Activated CD4-positive, alpha-beta T cell treated with anti-CD3 and anti-CD28 coated beads, Interleukin-2, Interleukin-6, amounts not matched to agents 100 ng/mL and 50 ng/mL, durations not matched to agents 16 hours and 8 hours (primary cell): Measurements from ENCODE around the gene APOBEC4.

Experiments used
- DNase-seq: peaks from one replicate; pipeline ENCODE4 v3.0.0-alpha.2; 2020

Gene APOBEC4

DNA sequence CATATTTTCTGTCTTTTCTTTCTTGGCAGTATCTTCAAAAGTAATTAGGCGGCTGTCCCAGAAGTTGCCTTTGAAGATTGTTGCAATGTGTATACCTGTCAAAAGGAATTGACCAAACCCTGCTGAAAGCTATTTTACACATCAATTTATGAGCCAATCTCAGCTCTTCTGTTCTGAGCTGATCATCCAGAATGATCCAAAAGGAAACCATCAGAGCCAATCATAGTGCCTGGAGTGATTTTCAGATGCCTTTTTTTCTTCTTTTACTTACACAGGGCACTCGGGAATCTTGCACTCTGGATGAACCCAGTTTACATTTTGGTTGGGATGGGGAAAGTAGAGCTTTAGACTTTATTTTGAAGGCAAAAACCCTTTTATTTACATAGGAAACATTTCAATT, 21.8 kb upstream of the APOBEC4 start:
- no peak for DNase-seq

DNA sequence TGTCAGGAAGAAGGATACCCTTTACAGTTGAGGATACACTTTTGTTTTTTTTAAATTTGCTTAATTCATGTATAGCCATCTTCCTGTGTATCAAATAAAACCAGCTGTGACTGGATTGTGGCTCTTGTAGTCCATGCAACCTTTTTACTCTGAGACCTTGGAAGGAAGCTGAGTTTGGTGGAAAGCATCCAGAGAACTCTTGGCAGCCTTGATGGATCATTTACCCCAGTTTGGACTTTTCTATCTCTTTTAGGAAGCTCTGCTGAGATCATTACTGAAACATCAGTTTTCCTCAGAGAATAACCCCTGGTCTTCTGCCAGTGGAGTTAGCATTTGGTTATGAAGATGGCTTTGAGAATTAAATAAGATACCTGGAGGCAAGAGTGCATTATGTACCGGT, 21.2 kb upstream of the APOBEC4 start:
- no peak for DNase-seq

DNA sequence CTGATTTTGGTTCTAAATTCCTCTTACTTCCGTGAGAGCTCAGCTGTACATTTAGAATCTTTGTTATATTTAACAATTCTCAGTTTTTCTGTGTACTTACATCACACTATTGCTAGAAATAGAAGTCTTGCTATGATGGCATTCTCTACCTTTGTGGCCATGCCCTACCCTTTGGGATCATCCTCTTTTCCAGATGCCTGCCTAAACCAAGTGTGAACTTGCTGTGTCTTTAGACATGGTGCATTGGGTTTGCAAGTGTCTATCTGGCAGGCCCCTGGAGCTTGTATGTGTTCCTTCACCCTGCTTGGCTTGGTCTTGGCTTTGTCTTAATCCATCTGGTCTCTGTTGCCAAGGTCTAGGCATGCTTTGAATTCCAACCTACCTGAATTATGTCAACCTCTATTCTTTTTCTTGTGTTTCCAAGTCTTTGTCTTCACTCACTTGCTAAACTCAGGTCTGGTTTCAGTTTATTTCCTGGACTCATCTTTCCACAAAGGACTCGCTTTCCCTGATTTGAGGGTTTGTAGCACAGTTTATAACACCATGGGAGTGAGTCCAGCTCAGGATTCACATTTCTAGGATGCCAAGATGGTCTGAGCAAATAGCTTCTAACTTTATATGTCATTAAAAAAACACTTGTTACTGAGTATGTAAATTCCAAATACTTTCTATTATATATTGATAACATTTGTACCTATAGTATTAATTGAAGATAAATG, 20.6 kb upstream of the APOBEC4 start:
- no peak for DNase-seq

DNA sequence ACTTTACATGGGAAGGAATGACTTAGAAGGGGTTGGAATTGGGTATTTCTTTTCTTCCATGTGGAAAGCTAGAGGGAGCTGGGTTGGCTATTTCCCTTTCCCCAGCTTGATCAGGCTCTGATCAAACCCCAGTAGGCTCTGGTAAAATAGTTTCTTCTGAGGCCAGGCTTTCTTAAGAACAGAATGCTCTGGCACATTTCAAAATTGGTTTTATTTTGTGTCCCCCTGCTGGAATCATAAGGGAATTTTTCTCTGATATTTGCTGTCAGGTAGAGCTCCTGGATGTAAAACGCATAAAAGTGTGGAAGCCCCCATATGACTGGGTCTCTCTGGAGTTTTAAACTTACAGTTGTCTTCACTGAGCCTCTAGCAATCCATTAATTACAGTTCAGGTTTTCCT, 17.1 kb upstream of the APOBEC4 start:
- no peak for DNase-seq

DNA sequence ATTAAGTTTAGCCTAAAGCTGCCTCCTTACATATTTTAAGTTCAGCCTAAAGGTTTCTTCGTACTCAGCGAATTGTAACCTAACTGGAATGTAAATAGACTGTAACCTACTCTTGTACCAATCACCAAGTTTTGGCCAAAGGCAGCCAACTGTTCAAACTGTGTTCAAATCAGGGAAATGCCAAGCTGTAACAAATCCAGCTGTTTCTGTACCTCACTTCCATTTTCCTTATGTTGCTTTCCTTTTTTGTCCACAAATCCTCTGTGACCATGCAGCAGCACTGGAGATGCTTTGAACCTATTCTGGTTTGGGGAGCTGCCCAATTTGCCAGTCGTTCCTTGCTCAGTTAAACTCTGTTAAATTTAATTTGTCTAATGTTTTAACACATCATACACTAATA, 3.2 kb upstream of the APOBEC4 start:
- no peak for DNase-seq

DNA sequence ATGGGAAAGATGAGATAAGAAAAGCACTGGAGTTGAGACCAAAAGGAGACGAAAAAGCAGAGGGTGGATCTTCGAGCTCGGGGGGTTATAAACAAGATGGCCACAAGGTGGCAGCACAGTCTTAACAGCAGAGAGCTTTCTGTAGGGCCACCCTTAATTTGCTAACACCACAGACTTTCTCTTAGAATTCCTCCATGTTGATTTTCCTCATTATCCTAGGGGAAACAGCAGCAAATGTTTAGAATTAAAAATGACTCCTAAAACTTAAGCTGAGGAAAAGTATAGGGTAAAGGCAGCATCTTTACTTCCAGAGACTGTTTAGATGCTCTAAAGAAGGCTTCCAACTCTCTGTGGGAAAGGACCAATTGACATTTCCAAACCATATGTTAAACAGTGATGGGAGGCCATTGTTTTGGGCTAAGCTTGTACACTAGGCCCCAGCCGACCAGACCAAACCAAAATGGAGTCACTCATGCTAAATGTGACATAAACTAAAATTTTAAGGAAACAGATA, 2.5 kb upstream of the APOBEC4 start:
- peak; percentile 82 for DNase-seq

DNA sequence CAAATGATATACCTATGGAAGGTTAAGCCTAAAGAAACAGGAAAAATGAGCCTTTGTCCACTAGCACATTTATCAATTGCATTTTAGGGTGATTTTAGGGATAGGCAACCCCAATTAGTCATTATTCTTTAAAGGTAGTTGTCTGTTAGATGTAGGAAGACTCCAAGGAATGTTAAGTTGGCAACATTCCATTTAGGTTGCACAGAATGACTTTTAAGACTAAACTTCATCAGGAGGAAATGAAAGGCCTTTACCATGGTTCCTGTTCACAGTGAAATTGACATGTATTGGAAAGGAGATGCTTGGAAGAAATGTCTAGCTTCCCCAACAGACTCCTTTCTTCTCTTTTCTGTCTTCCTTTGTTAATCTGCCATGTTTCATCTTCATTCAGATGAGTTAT, 1.6 kb upstream of the APOBEC4 start:
- DNase-seq: no peak

DNA sequence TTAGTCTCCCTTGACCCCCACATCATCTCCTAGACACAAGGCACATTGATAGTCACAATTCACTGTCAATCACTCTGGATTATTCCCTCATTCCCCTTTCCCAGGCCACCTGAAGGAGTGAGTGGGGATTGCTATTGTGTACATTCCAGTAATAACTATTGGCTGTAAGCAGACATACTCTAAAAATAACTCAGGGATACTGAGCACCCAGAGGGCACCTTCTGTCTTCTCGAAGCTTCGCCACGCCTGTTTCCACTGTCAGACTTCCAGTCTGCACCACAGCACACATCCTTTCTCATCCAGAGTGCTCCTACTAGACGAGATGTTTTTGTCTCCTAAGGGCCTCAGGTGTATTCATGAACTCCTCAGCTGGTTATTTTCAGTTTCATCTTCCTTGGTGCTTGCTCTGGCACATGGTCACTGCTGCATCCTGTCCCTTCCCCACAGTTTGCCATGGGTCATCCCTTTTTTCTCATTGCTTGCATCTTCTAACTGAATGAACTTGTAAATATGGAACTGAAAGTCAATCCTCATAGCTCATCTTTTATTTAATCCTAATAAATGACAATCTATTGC, 848 bp upstream of the APOBEC4 start:
- no peak for DNase-seq

DNA sequence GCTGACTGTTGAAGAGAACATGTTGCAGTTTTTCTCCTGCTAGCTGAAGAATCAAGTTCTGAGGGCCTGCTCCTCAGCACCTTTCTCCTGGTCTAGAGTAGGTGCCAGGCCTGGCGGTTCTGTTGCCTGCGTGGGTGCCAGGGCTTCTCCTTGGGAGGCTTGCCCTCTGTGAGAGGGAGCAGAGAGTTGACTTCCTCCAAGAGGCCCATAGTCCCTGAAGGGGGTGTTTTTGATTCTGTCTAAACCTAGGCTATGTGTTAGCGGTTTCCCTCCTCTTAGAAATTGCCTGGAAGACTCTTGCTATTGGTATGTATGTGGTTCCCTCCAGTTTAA, 312 bp upstream of the APOBEC4 start:
- no peak for DNase-seq

DNA sequence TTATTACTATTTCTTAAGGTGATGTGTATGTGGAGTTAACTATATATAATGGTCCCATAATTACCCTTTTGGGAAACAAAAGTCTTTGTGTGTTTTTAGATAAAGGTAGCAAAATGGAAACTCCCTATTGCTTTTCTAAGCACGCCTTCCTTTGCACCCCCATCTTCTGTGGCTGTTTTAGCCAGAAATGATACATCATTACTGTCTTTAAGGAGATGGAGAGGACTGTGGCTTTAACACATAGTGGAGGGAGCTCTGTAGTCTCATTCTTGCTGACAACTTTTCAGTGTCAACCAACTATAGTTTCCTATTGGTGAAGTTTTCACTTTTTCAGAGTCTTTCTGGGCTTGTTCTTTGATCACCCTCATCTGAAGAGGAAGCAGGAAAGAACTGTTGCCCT, 1.0 kb downstream of the APOBEC4 start:
- DNase-seq: peak; percentile 78

DNA sequence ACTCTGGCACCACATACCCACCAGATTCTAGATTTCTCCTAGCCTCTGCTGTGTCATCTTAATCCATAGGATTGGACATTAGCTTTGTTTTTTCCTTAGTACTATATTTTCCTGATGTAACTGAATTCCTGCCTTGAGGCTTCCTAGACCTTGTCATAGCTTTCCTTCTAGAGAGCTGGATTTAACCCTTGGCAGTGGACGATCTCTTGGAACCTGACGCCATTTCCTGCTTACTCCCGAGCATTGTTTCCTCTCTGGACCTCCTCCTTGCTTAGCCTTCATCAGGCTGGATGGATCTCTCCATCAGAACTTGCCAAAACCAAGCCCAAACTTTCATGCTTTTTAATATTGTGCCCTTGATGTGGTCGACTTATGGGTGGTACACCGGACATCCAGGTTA, 1.5 kb downstream of the APOBEC4 start:
- no peak for DNase-seq

DNA sequence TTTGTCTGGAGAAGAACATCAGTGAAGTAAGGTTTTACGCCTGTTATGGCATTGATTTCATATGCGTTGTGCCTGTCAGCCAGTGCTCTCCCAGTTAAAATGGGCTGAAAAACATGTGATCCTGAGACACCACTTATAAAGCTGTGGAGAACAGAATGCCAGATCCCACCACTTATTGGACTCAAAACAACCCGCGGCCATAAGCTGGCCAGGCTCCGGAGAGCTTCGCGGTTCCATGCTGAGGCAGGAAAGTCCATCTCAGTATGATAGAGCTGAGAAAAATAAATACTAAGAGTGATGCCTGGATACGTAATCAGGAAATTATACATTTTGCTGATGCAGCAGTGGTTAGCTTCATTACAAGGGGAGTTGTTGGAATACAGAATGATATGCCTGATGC, 5.1 kb downstream of the APOBEC4 start:
- no peak for DNase-seq

DNA sequence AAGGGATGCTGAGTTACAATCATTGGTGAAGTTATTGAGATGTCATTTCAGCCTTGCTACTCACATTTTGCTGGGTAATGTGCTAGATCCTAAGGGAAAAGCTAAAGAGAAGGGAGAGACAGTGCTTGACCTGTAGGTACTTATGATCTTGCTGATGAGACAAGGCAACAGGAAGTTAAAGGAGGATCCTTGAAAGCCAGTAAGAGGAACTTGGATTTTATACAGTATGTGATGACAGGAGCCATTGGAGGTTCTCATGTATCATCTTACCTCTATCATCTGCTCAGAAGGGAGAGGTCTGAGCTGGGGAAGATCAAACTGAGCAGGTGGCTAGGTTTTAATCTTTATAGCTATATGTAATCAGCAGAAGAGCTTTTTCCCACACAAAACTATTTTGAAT, 6.3 kb downstream of the APOBEC4 start:
- DNase-seq: no peak

DNA sequence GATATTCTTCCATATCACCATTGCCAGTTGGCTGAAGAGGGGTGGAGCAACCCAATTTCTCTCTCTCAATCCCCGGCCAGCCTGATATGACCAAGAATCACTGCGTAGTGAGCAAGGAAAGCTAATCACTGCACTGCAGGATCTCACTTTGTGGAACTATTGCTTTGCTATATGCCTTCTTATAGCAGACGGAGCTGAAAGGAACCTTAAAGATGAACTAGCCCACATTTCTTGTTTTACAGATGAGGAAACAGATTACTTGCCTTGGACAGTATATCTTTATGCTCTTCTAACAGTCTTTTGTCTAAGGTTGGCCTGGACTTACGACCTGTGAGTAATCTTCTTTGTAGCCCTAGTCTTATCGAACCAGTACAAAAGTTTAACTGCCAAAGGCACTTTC, 7.6 kb downstream of the APOBEC4 start:
- no peak for DNase-seq

DNA sequence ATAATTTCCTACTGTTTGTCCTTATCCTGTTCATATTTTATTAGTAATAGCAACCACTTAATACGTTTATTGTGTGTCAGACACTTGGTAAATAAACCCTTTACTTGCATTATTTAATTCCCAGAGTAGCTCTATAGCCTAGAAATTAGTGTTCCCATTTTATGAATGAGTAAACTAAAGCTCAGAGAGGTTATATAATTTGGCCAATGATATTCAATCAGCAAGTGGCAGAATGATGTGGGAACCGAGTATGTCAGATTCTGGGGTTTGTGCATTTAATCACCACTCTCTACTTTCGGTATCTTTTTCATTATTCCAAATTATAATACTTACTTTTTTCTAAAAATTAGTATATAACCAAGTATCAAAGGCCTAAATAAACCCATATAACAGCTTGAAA, 10.9 kb downstream of the APOBEC4 start:
- no peak for DNase-seq

DNA sequence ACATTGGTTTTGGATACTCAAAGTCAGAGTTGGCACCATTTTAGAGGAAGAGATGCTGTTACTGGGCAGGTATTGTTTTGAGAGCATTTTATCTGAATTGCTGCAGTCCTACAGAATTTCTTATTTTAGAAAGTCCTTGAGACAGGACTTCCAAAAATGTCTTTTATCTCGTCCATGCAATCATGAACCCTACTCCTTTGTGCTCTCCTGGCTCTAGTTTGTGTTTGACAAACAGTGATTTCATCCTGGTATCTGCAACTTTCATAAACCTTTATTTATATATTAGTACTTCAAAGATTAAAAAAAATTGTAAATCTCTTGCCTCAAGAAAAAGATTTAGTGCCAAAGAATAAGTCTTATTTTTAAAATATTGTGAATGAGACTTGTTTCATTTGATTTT, 12.9 kb downstream of the APOBEC4 start:
- DNase-seq: no peak

DNA sequence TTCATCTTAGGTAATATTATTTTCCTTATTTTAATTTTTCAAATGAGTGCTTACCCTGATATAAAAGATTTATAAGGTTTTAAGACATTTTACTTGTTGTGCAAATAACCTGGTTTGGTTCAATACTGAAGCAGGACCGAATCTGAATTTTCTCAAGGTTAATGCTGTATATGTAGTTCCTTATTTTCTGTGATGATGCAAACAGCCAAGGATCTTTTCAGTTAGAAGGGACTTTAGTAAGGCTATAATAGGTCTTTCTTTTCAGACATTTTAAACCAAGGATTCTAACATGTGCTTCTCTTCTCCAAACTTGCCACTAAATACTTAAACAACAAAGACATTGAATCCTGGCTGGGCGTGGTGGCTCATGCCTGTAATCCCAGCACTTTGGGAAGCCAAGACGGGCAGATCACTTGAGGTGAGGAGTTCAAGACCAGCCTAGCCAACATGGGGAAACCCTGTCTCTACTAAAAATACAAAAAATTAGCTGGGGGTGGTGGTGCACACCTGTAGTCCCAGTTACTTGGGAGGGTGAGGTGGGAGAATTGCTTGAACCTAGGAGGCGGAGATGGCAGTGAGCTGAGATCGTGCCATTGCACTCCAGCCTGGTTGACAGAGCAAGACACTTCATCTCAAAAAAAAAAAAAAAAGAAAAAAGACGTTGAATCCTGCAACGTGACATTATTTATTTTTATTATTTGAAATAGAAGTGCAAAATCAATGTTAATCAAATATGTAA, 14.3 kb downstream of the APOBEC4 start:
- no peak for DNase-seq

DNA sequence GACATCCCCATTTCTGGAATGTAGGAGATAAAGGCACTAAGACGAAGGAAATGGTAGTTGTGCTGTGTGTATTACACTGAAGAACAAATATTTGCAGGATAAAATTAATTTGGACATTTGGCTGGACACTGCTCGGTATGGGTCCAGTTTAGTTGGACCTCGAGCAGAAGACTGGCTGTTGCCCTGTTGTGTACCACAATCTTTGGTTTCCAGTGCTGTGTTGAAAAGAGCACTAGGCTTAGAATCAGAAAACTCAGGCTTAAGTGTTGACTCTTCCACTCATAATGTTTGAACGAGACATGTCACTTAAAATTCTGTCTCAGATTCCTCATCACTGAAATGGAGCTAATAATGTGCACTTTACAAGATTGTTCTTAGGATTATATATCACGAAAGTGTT, 16.3 kb downstream of the APOBEC4 start:
- DNase-seq: no peak

DNA sequence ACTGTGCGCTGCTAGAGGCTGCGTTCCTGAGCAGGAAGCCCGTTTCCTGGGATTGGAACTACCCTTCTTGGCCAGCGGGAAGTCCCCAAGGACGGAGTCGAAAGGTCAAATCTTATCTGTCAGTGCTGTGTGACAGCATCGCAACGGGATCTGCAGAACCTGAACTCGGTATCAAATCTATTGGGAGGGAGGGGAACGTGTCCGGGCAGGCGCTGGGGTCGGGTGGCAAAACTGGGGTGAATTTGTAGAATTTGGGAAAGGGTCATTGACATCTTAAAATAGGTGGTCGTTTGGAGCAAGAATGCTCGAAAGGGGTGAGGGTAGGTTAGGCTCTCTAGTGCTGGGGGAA, 16.8 kb downstream of the APOBEC4 start:
- DNase-seq: no peak

DNA sequence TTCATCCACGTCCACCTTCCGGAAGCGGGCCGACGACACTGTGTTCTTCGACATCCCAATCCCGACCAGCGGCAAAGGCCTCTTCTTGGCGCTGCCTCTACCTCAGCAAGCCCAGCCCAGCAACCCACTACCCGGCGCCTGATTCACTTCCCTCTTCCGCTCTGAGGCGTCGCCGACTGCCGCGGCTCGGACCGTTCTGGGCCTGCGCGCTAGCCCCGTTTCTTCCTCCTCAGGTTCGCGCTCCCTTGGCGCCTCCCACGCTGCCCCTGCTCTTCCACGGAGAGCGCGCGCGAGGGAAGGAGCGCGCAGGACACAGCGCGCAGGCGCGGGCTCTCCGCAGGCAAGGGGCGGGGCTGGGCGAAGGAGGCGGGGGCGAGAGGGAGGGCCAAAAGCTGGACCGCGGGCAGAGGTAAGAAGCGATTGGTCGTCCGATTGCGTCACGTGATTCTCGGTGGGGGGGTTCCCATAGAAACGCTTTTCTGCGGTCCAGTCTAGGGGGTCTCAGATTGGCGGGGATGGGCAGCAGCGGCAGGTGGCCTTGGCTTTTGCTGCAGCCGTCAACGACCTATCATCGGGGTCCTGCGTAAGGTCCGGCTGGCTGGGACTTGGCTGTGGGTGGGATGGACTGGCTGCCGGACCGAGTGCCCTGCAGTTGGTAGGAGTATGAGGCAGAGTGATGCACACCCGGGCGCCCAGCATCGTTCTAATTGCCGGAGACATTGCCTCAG, 17.3 kb downstream of the APOBEC4 start, which contains the start of gene ARPC5:
Gene ARPC5, minus strand, starts transcription at position 178 of the 728 bp plus-strand sequence. Its CDS starts 124 bp downstream, at position 54.
- DNase-seq: peak; percentile 98

DNA sequence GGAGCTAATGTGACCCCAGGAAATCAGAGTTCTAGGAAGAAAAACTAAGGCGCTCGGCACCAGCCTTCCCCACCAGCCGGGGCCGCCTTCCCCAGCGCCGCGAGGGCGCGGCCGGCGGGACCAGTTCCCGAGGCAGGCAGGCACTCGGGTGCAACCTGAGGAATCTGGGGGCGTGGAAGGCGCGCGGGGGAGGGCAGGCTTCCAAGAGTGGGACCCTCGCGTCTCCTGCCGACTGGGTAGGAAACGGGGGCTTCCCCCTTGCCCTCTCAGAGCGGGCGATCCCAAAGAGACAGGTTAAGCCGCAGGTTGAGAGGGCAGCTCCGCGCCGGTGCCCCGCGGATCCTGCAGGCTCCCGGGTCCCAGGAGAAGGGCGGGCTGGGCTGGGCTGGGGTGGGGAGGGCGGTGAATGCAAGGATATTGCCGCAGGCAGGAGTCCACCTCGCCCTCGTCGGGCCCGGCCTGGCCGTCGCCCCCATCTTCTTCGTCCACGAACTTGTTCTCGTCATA, 18.0 kb downstream of the APOBEC4 start:
- DNase-seq: no peak

DNA sequence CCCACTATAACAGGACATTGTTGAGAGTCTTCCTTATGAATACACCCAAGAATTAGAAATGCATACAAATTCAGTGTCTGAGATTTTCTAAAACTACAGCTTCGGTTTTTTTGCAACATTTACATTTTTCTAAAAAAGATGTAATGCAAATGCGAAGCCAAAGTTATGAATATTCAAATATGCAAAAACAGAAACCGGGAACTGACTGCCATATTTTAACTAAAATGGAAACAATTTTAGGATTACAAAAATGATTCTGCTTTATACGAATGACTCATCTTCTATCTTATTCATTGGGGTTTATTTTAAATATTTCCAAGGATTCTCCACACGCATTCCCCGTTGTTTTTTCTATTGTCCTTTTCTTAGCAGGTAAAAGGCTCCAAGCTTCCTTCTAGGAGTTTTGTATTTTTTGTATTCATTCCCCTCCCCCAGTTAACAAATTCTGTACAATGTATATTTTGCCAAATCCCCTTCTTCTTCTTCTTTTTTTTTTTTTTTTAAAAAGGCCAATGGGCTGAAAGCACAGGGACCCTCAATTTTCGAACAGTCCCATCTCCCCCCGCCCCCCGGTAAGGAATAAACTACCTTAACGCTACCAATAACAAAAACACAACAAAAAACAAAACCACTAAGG, 18.6 kb downstream of the APOBEC4 start:
- no peak for DNase-seq
